Activated CD4-positive, alpha-beta memory T cell treated with anti-CD3 and anti-CD28 coated beads for 36 hours (primary cell): ENCODE results near the gene CSKMT. TPM values are rescaled to one million over a fixed set of nuclear protein-coding genes. Genes with fewer than 3 reads are reported as not detected.
A peak's percentile ranks its signal among the peaks of the same experiment; 100 is the strongest.

Experiments used
- CTCF ChIA-PET: fragments of 350-600 bp; sonication (Branson Sonifier 250); formaldehyde crosslinking; loops from one replicate; lab custom pipeline; 2021; ENCODE audit warnings: antibody characterized with exemption, inconsistent platforms; lab: Charles Lee
- POLR2A ChIA-PET: fragments of 350-600 bp; sonication (Branson Sonifier 250); formaldehyde crosslinking; loops from one replicate; lab custom pipeline; 2021; ENCODE audit warnings: antibody characterized with exemption; lab: Charles Lee
- DNase-seq: peaks from one replicate; pipeline ENCODE4 v3.0.0-alpha.2; 2020
- H3K27ac Mint-ChIP-seq: one replicate; pipeline ENCODE4 v1.8.0; 2021; ENCODE audit warnings: mixed read lengths
- H3K27me3 Mint-ChIP-seq: one replicate; pipeline ENCODE4 v1.8.0; 2021; ENCODE audit warnings: mixed read lengths
- H3K36me3 Mint-ChIP-seq: one replicate; pipeline ENCODE4 v1.8.0; 2021; ENCODE audit warnings: mixed read lengths
- H3K4me1 Mint-ChIP-seq: one replicate; pipeline ENCODE4 v1.8.0; 2021; ENCODE audit warnings: low read depth, mixed read lengths
- H3K4me3 Mint-ChIP-seq: one replicate; pipeline ENCODE4 v1.8.0; 2021; ENCODE audit warnings: mild to moderate bottlenecking, mixed read lengths
- H3K9me3 Mint-ChIP-seq: one replicate; pipeline ENCODE4 v1.8.0; 2021; ENCODE audit warnings: mixed read lengths
- intact Hi-C: fragments of 100-400 bp; cut with micrococcal nuclease; formaldehyde crosslinking; loops from one replicate; pipeline ENCODE4 v1.15.1; 2023
- total RNA-seq, 2 experiments: library from RNA; stranded (reverse); gene quantifications; one replicate each; pipeline ENCODE4 v1.2.3, GENCODE V29; 2021

Gene CSKMT
- total RNA-seq, 2 experiments from 2014 or later = 27.7 to 33.9 TPM

DNA sequence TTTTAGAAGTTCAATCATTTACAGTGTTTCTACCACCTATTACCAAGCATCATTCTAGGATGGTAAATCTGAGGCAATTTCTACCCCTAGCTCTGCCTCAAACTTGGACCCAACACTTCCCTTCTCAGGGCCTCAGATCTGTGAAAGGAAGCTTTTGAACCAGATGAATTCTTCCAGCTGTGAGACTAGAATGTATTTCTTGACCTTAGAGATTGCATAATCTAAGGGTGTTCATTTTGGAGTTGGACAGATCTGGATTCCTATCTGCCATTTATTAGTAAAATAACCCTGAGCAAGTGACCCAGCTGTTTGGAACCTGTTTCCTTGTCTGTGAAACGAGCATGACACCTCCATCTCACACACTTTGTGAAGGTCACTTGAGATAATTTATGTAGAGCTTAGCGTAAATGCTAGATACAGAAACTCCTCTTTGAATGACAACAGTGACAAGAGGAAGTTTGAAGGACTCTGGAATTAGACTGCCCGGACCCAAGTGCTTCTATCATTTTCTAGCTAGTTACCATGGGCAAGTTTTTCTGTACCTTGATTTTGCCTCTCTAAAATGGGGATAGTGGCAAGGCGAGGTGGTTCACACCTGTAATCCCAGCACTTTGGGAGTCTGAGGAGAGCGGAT lies 8.2 kb upstream of the CSKMT start:
- intact Hi-C loops = no loop called here
- no peak overlapping the region for H3K4me3 Mint-ChIP-seq
- H3K36me3 Mint-ChIP-seq = no peaks in the 10 kb centered on the region
- H3K4me1 Mint-ChIP-seq = peaks cover 14% of the 10 kb centered on the region
- H3K27me3 Mint-ChIP-seq = no peaks in the 10 kb centered on the region
- no peaks in the 10 kb centered on the region for H3K9me3 Mint-ChIP-seq
- ChIA-PET POLR2A (interaction anchor here (0.6 to 1.8 kb wide), 4 partner anchors 8 to 52 kb away, joined by 3 to 4 read pairs (median 4); partner anchors contain the start of genes C11orf98, CSKMT and GANAB), CTCF (interaction anchor here (1.0 to 1.3 kb wide), 4 partner anchors 8 to 37 kb away, joined by 3 to 5 read pairs (median 4); partner anchors contain the start of genes C11orf98, CSKMT, LBHD1 and UQCC3)
- no peak for DNase-seq
- H3K27ac Mint-ChIP-seq = no peak overlapping the region

DNA sequence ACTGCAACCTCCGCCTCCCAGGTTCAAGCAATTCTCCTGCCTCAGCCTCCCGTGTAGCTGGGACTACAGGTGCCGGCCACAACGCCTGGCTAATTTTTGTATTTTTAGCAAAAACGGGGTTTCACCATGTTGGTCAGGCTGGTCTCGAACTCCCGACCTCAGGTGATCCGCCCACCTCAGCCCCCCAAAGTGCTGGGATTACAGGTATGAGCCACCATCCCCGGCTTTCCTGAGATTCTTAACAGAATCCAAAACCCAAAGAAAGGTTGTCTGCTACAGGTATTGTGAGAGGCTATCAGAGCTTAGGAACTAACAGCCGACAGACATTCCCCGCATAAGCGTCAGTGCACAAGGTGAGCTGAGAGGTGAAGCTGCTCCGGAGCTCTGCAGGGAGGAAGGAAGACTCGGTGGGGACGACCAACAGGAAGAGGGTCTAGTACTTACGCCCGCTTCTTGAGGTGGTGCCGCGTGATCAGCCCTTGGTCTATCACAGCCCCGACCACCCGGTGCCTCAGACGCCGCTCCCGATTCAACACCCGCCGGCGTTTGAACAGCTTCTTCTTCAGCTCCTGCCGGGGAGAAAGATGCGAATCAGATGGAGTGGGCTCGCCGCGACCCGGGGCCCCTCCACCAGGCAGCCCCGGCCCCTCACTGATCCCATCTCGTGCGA lies 572 bp upstream of the CSKMT start:
- H3K27ac Mint-ChIP-seq = peak overlapping the region; percentile 97
- intact Hi-C loops = loop anchor here (1.0 to 2.0 kb wide), 7 partner anchors 11 to 168 kb away; partner anchors contain the start of genes EML3, INTS5, MTA2 and ROM1

DNA sequence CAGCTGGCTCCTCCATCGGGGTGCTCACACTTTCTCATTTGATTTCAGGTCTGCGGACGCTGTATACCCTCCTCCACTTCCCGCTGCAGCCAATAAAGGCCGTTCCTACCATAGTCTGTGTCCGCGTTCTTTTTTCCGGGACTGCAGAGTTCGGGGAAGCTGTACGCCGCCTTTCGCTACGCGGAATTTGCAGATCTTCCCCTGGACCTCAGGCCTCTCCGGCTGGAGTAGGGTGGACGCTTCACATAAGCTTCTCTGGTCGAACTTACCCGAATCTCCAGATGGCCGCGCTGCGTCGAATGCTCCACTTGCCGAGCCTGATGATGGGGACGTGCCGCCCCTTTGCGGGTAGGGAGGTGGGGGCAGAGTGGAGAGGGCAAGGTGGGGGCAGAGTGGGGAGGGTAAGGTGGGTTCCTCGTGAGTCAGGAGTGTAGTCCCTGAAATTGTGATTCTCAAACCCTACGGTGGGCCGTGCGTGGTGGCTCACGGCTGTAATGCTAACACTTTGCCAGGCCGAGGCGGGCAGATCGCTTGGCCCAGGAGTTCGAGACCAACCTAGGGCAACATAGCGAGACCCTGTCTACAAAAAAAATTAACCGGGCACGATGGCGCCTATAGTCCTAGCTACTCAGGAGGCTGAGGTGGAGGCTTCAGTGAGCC lies 617 bp downstream of the CSKMT start:
- no peaks in the 10 kb centered on the region for H3K27me3 Mint-ChIP-seq
- peaks cover 41% of the 10 kb centered on the region for H3K36me3 Mint-ChIP-seq
- peak; percentile 74 for DNase-seq
- peaks cover 43% of the 10 kb centered on the region for H3K4me1 Mint-ChIP-seq
- POLR2A ChIA-PET = interaction anchor here (0.6 to 5.4 kb wide), 34 partner anchors 9 to 237 kb away, joined by 3 to 71 read pairs (median 10); partner anchors contain the start of genes B3GAT3, EEF1G, EML3 and GANAB
- CTCF ChIA-PET = interaction anchor here (0.7 to 2.5 kb wide), 21 partner anchors 8 to 1306 kb away, joined by 3 to 19 read pairs (median 5); partner anchors contain the start of genes B3GAT3, EML3, HNRNPUL2 and INTS5
- peak overlapping the region; percentile 97 for H3K27ac Mint-ChIP-seq
- peak overlapping the region; percentile 98 for H3K4me3 Mint-ChIP-seq
- H3K9me3 Mint-ChIP-seq = no peaks in the 10 kb centered on the region
- intact Hi-C loops = loop anchor here (1.0 to 2.0 kb wide), 7 partner anchors 12 to 167 kb away; partner anchors contain the start of genes EML3, INTS5, MTA2 and ROM1

More for the DNA sequence above, 572 bp upstream of the CSKMT start:
- Mint-ChIP-seq H3K27me3 (no peaks in the 10 kb centered on the region), H3K9me3 (no peaks in the 10 kb centered on the region), H3K4me1 (peaks cover 34% of the 10 kb centered on the region), H3K4me3 (peak overlapping the region; percentile 98), H3K36me3 (peaks cover 38% of the 10 kb centered on the region)
- ChIA-PET CTCF (interaction anchor here (0.6 to 2.5 kb wide), 17 partner anchors 12 to 270 kb away, joined by 3 to 19 read pairs (median 6); partner anchors contain the start of genes B3GAT3, EML3, HNRNPUL2 and INTS5), POLR2A (interaction anchor here (0.6 to 5.4 kb wide), 35 partner anchors 7 to 240 kb away, joined by 3 to 71 read pairs (median 8); partner anchors contain the start of genes B3GAT3, EEF1G, EML3 and GANAB)
- peak; percentile 69 for DNase-seq

DNA sequence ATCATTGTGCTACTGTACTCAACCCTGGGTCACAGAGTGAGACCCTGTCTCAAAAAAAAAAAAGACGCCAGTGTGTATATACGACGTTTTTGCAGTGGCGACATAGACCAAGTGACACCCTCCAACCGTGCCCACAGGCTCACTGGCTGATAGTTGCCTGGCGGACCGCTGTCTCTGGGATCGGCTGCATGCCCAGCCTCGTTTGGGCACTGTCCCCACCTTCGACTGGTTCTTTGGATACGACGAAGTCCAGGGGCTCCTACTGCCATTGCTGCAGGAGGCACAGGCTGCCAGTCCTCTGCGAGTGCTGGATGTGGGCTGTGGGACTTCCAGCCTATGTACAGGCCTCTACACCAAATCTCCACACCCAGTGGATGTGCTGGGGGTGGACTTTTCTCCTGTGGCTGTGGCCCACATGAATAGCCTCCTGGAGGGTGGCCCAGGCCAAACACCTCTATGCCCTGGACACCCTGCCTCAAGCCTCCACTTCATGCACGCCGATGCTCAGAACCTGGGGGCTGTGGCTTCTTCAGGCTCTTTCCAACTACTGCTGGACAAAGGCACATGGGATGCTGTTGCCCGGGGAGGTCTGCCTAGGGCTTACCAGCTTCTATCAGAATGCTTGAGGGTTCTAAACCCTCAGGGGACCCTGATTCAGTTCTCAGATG lies 1.3 kb downstream of the CSKMT start:
- H3K27ac Mint-ChIP-seq = peak overlapping the region; percentile 97
- CTCF ChIA-PET = interaction anchor here (0.7 to 2.5 kb wide), 6 partner anchors 55 to 1307 kb away, joined by 3 to 6 read pairs (median 3); partner anchors contain the start of gene TMEM179B
- peak; percentile 27 for DNase-seq

DNA sequence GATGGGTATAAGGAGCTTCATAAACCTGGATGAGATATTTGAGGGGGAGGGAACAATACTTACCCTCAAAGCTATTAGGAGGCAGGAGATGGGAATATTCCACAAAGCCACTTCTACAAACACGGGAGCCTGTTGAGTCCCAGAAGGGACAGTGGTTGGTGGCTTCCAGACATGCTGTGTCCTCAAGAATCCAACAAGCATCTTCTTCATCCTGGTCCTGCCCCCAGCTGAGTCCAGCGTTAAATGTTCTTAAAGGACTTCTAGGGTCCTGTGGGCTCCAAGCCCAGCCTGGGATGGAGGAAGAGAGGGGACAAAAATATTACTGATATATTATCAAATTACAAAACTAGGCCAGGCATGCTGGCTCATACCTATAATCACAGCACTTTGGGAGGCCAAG lies 2.3 kb downstream of the CSKMT start:
- peak overlapping the region; percentile 98 for H3K4me3 Mint-ChIP-seq
- no peak for DNase-seq
- peaks cover 54% of the 10 kb centered on the region for H3K36me3 Mint-ChIP-seq
- H3K27me3 Mint-ChIP-seq = no peaks in the 10 kb centered on the region
- peak overlapping the region; percentile 97 for H3K27ac Mint-ChIP-seq
- peaks cover 47% of the 10 kb centered on the region for H3K4me1 Mint-ChIP-seq
- ChIA-PET CTCF (interaction anchor here (0.7 to 2.5 kb wide), 9 partner anchors 10 to 242 kb away, joined by 3 to 6 read pairs (median 3); partner anchors contain the start of genes B3GAT3, EML3 and TMEM179B), POLR2A (interaction anchor here (0.8 to 5.4 kb wide), 12 partner anchors 15 to 214 kb away, joined by 3 to 71 read pairs (median 4); partner anchors contain the start of genes B3GAT3, EEF1G, GANAB and INTS5)
- H3K9me3 Mint-ChIP-seq = no peaks in the 10 kb centered on the region
- intact Hi-C loops = no loop called here

More for the DNA sequence above, 1.3 kb downstream of the CSKMT start:
- no peaks in the 10 kb centered on the region for H3K9me3 Mint-ChIP-seq
- POLR2A ChIA-PET = interaction anchor here (0.6 to 5.4 kb wide), 16 partner anchors 8 to 215 kb away, joined by 4 to 71 read pairs (median 17); partner anchors contain the start of genes EEF1G, GANAB, INTS5 and MTA2
- intact Hi-C loops = no loop called here
- H3K4me1 Mint-ChIP-seq = peaks cover 43% of the 10 kb centered on the region
- H3K27me3 Mint-ChIP-seq = no peaks in the 10 kb centered on the region
- H3K4me3 Mint-ChIP-seq = peak overlapping the region; percentile 98
- peaks cover 45% of the 10 kb centered on the region for H3K36me3 Mint-ChIP-seq

DNA sequence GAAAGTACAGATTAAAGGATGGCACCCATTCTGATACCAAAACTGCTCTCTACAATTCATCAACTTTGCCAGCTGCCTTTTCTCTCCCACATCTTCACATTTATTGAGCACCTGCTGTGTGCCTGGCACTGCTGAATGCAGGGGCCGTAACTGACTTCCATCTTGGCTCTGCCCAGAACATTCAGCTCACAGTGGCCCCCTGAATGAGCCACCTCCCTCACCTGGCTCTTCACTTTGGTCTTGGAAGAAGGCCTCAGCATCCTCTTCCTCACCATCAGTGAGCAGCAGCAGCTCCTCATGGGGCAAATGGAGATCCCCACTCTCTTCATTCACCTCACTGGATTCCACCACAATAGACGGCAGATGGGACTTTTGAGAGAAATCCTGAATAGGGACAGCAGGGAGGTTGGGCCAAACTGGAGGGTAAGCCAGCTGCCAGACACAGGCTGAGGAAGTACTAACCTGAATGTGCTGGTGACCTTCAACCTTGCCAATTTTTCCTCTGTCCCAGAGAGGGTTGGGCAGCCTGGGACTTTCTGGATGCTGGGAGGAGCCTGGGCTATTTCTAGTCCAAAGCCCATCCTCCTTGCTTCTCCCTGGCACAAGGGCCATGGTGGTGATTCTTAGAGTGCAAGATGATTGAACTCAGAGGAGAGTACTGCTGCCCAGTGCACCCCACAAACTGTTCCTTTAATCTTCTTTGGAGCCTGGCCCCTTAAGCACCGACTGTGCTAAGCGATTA lies 4.5 kb downstream of the CSKMT start:
- intact Hi-C loops = loop anchor here (2.0 to 10.0 kb wide), 3 partner anchors 17 to 245 kb away; partner anchors contain the start of genes HNRNPUL2 and INTS5
- Mint-ChIP-seq H3K4me1 (peaks cover 51% of the 10 kb centered on the region), H3K9me3 (no peaks in the 10 kb centered on the region), H3K27ac (peak overlapping the region; percentile 98), H3K36me3 (peaks cover 48% of the 10 kb centered on the region), H3K27me3 (no peaks in the 10 kb centered on the region), H3K4me3 (peak overlapping the region; percentile 94)
- no peak for DNase-seq
- POLR2A ChIA-PET = interaction anchor here (0.6 to 4.5 kb wide), 6 partner anchors 17 to 196 kb away, joined by 3 to 43 read pairs (median 8); partner anchors contain the start of genes GANAB, INTS5 and TMEM179B
- CTCF ChIA-PET = interaction anchor here (0.7 to 2.4 kb wide), 7 partner anchors 16 to 245 kb away, joined by 3 to 8 read pairs (median 5); partner anchors contain the start of genes HNRNPUL2 and INTS5

DNA sequence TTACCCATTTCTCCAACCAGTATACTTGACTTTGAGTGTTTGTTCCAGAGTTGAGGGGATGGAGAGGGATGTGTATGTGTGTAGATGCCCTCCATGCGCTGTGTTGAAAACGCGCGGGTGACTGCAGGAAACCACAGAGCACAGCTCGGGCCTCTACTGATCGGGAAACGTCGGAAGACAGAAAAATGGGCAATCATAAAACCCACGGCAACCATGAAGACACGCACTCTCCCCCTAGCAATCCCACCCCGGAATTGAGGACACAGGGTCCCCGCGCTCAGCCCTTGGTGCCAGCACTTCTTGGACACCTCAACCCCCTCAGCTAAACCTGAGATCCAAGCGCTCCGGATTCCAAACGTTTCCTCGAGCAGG lies 6.1 kb downstream of the CSKMT start:
- Mint-ChIP-seq H3K9me3 (no peaks in the 10 kb centered on the region), H3K36me3 (peaks cover 41% of the 10 kb centered on the region), H3K27ac (peak overlapping the region; percentile 98), H3K4me3 (peak overlapping the region; percentile 94), H3K27me3 (no peaks in the 10 kb centered on the region), H3K4me1 (peaks cover 54% of the 10 kb centered on the region)
- CTCF ChIA-PET = interaction anchor here (0.6 to 2.4 kb wide), 8 partner anchors 23 to 115 kb away, joined by 3 to 13 read pairs (median 6); partner anchors contain the start of genes B3GAT3, HNRNPUL2 and TUT1
- POLR2A ChIA-PET = interaction anchor here (0.9 to 4.5 kb wide), 27 partner anchors 8 to 210 kb away, joined by 3 to 43 read pairs (median 7); partner anchors contain the start of genes B3GAT3, BSCL2, EEF1G and GANAB
- intact Hi-C loops = loop anchor here (1.0 to 10.0 kb wide), 4 partner anchors 8 to 246 kb away; partner anchors contain the start of genes HNRNPUL2, INTS5 and UBXN1
- DNase-seq = no peak

DNA sequence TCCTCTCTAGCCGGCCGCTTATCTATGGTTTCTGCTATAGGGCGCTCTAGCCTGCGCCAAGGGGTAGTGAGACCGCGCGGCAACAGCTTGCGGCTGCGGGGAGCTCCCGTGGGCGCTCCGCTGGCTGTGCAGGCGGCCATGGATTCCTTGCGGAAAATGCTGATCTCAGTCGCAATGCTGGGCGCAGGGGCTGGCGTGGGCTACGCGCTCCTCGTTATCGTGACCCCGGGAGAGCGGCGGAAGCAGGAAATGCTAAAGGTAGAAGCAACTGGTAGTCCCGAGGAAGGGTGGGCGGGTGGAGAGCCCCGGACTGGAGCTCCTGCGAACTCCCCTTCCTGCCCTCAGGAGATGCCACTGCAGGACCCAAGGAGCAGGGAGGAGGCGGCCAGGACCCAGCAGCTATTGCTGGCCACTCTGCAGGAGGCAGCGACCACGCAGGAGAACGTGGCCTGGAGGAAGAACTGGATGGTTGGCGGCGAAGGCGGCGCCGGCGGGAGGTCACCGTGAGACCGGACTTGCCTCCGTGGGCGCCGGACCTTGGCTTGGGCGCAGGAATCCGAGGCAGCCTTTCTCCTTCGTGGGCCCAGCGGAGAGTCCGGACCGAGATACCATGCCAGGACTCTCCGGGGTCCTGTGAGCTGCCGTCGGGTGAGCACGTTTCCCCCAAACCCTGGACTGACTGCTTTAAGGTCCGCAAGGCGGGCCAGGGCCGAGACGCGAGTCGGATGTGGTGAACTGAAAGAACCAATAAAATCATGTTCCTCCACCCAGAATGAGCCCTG lies 6.7 kb downstream of the CSKMT start, which contains the start of the genes LBHD1 and UQCC3:
LBHD1 (minus strand) TSS at position 660 of the 782 bp plus-strand sequence. CDS start 2,236 bp downstream, outside the sequence.
UQCC3 (plus strand) TSS at position 66 of the 782 bp plus-strand sequence; CDS start at position 139, 73 bp downstream.
- POLR2A ChIA-PET = interaction anchor here (0.5 to 4.5 kb wide), 31 partner anchors 9 to 209 kb away, joined by 3 to 43 read pairs (median 7); partner anchors contain the start of genes B3GAT3, BSCL2, EEF1G and GANAB
- CTCF ChIA-PET = interaction anchor here (0.6 to 2.4 kb wide), 8 partner anchors 15 to 114 kb away, joined by 3 to 13 read pairs (median 6); partner anchors contain the start of genes B3GAT3, HNRNPUL2 and TUT1
- intact Hi-C loops = loop anchor here (1.0 to 10.0 kb wide), 4 partner anchors 8 to 247 kb away; partner anchors contain the start of genes HNRNPUL2, INTS5 and UBXN1
- peak within 1 kb of the TSS; percentile 94 for H3K4me3 Mint-ChIP-seq
- DNase-seq = peak; percentile 93
- H3K9me3 Mint-ChIP-seq = no peaks in the 10 kb centered on the region
- peaks cover 55% of the 10 kb centered on the region for H3K4me1 Mint-ChIP-seq
- peaks cover 39% of the 10 kb centered on the region for H3K36me3 Mint-ChIP-seq
- no peaks in the 10 kb centered on the region for H3K27me3 Mint-ChIP-seq
- peak within 1 kb of the TSS; percentile 98 for H3K27ac Mint-ChIP-seq

DNA sequence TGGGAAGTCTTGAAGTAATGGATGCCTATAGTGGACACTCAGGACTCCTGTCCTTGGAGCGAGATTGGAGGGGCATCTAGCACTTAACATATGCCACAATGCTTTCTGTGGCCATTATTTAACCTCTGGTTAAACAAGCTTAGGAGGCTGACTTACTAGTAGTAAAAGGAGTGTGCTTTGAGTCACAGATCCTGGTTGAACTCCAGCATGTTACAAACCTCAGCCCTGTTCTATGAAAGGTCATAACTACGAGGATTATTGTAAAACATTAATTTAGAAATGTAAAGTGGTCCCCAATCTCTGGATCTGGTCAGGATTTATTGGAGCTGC lies 8.0 kb downstream of the CSKMT start:
- Mint-ChIP-seq H3K27me3 (no peaks in the 10 kb centered on the region), H3K9me3 (no peaks in the 10 kb centered on the region), H3K27ac (peak overlapping the region; percentile 98), H3K36me3 (peaks cover 41% of the 10 kb centered on the region), H3K4me1 (peaks cover 55% of the 10 kb centered on the region), H3K4me3 (peak overlapping the region; percentile 94)
- CTCF ChIA-PET = interaction anchor here (0.8 to 1.9 kb wide), 4 partner anchors 8 to 249 kb away, joined by 3 to 4 read pairs (median 3); partner anchors contain the start of genes C11orf98, CSKMT and SLC3A2
- no peak for DNase-seq
- intact Hi-C loops = loop anchor here (10.0 kb wide), 1 partner anchor 248 kb away; no protein-coding TSS in a partner anchor
- POLR2A ChIA-PET = interaction anchor here (0.6 to 4.3 kb wide), 5 partner anchors 8 to 108 kb away, joined by 3 to 24 read pairs (median 11); partner anchors contain the start of genes C11orf98, CSKMT, HNRNPUL2 and TTC9C
